ENCODE measurements around the gene TBX4.

The TBX4 gene

GRCh38 chr17:61406537-61406845, 45.7 kb upstream of the TBX4 start:
- no peak for TF ChIP-seq ZFX (IDR thresholded peaks at IDR 0.05; ENCODE audit: borderline replicate concordance)
- TF ChIP-seq, protein P1, sequence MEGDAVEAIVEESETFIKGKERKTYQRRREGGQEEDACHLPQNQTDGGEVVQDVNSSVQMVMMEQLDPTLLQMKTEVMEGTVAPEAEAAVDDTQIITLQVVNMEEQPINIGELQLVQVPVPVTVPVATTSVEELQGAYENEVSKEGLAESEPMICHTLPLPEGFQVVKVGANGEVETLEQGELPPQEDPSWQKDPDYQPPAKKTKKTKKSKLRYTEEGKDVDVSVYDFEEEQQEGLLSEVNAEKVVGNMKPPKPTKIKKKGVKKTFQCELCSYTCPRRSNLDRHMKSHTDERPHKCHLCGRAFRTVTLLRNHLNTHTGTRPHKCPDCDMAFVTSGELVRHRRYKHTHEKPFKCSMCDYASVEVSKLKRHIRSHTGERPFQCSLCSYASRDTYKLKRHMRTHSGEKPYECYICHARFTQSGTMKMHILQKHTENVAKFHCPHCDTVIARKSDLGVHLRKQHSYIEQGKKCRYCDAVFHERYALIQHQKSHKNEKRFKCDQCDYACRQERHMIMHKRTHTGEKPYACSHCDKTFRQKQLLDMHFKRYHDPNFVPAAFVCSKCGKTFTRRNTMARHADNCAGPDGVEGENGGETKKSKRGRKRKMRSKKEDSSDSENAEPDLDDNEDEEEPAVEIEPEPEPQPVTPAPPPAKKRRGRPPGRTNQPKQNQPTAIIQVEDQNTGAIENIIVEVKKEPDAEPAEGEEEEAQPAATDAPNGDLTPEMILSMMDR (IDR thresholded peaks at IDR 0.05): no peak
- H3K27ac ChIP-seq: no peak overlapping the region

- TF ChIP-seq, protein P1 (IDR thresholded peaks at IDR 0.05): no peak
- no peak for TF ChIP-seq ZFX (IDR thresholded peaks at IDR 0.05; ENCODE audit: borderline replicate concordance)
- H3K27ac ChIP-seq: no peak overlapping the region
These were observed 45.0 kb upstream of the TBX4 start for GRCh38 chr17:61406971-61407911.

- H3K27ac ChIP-seq: no peak overlapping the region
- TF ChIP-seq ZFX (IDR thresholded peaks at IDR 0.05; ENCODE audit: borderline replicate concordance): no peak
- TF ChIP-seq, protein P1 (IDR thresholded peaks at IDR 0.05): no peak
These were observed 43.8 kb upstream of the TBX4 start for GRCh38 chr17:61408151-61409041.

DNA sequence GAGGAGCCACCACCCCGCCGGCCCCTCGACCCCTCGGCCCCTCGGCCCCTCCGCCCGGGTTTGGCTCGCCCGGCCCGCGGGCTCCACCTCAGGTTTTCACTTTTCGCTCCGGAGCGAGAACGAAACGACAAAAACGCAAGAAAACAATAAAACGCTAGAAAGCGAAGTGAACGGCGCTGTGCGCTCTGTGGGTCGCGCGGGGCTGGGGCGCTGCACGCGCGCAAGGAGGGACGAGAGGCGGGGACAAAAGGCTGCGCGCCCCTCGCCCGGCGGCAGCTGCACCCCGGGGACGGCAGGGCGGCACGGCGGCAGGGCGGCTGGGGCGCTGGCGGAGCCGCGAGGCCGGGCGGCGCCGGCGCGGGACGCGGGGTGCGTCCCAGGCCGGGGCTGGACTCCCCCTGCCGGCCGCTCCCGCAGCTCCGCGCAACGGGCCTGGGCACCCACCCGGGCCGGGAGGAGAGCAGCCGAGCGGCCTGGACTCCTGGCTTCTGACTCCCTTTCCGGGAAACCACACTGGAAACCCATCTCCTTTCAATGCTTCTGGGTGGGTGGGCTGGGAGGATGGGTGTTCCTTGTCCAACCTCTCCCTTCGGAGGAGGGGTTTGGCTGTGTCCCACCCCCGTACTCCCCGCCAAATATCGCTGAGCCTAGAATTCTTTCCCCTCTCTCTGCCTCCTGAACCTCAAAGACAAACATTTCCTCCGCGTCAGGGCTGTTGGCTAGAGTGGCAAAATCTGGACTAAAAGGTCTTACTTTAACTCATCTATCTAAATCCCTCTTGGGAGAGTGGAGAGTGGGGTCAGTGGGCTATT, 42.7 kb upstream of the TBX4 start:
- TF ChIP-seq, protein P1 (IDR thresholded peaks at IDR 0.05): peak; percentile 85
- no peak for TF ChIP-seq ZFX (IDR thresholded peaks at IDR 0.05; ENCODE audit: borderline replicate concordance)
- no peak overlapping the region for H3K27ac ChIP-seq

DNA sequence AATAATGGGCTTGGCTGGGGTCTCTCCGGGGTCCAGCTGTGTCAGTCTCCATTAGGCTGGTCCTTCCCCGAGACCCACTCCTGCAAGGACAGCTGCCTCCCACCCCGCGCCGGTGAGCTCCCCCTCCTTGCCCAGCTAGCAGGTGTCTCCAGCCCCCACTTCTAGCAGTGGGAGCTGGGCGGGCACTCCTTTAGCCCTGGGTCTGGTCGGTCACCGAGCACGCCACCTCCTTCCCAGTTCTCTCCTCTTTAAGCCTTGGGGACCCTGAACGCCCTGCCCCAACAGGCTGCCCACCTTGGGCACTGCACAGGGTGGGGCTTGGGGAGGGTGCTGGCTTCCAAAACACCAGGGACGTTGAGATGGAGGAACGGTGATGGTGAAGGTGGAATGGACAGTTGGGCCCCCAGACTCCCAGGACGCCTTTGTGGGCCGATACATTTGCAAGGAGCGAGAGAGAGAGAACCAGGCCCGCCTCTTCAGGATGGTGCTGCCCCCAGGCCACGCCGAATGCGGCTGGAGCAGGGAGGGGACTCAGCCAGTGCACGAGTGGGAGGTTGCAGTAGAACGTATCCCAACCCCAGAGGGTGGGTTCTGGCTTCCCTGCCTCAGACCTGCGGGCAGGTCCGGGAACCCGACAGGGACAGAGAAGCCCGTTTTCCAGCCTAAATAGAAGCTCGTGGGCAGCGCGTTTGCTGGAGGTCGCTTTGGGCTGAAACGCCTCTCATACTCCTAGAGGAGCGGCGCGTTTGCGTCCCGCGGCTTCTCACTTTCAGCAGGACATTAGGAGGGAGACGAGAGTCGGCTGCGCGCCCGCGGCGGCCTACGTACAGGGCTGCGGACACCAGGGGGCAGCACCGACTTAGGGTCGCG, 41.8 kb upstream of the TBX4 start:
- H3K27ac ChIP-seq: peak overlapping the region; percentile 88; the same call in 1 of the 2 replicates
- TF ChIP-seq, protein P1 (IDR thresholded peaks at IDR 0.05): no peak
- TF ChIP-seq ZFX (IDR thresholded peaks at IDR 0.05; ENCODE audit: borderline replicate concordance): no peak

DNA sequence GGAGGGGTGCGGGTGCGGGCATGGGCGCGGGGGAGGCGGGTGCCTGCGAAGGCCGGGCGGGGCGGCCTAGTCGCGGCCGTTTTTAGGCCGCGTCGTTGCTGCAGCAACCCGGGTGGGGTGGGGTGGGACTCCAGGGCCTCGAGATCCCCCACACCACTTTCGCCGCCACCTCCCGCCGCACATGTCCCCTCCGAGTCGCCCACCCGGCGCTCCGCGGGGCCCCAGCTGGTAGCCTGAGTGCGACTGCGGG, 41.3 kb upstream of the TBX4 start:
- no peak for TF ChIP-seq ZFX (IDR thresholded peaks at IDR 0.05; ENCODE audit: borderline replicate concordance)
- TF ChIP-seq, protein P1 (IDR thresholded peaks at IDR 0.05): no peak
- H3K27ac ChIP-seq: peak overlapping the region; percentile 88

Measured in 22Rv1 (cell line).